GM18873 (cell line): Measurements from ENCODE around the gene VASP.

Experiments
- ATAC-seq: cut with Tn5 transposase; IDR thresholded peaks from one replicate; pipeline ENCODE4 v1.9.1; 2021; ENCODE audit warnings: mild to moderate bottlenecking, moderate library complexity, moderate number of reproducible peaks; ENCODE audit not compliant: unreplicated experiment, low FRiP score

VASP gene

GRCh38 chr19:45512881-45513483, 5.7 kb downstream of the VASP start:
- ATAC-seq, result no peak

DNA sequence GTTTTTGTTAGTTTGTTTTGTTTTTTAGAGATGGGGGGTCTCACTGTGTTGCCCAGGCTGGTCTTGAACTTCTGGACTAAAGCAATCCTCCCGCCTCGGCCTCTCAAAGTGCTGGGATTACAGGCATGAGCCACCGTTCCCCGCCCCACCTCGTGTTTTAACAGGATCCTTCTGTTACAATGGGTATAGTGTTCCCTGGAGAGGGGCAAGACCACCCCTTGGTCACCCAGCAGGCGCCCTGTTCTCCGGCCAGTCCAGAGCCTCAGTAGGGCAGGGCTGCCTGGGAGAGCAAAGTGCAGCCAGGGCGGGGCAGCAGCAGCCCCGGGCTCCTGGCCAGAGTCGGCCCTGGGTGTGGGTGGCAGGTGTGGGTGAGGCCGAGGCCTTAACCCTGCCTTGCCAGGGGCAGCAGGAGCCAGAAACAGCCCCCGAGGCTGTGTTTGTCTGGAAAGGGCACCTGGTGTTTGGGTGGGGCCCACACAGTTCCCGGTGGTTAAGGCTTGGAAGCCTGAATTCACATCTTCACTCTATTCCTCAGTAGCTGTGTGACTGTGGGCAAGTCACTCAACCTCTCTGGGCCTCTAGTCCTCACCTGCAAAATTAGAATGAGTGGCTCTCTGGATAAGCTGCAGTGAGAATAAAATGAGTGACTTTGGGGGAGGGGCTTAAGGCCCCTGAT, 7.2 kb downstream of the VASP start:
- ATAC-seq, result no peak

GRCh38 chr19:45515081-45515624, 7.9 kb downstream of the VASP start:
- no peak for ATAC-seq

GRCh38 chr19:45515807-45516401, 8.6 kb downstream of the VASP start:
- ATAC-seq, result no peak

- no peak for ATAC-seq
Measured at GRCh38 chr19:45517238-45517637, 10.0 kb downstream of the VASP start.

- ATAC-seq, result no peak
Measured at GRCh38 chr19:45517641-45518468, 10.6 kb downstream of the VASP start.

GRCh38 chr19:45518469-45518826, 11.2 kb downstream of the VASP start:
- no peak for ATAC-seq

GRCh38 chr19:45522010-45522941, 15.0 kb downstream of the VASP start:
- no peak for ATAC-seq

DNA sequence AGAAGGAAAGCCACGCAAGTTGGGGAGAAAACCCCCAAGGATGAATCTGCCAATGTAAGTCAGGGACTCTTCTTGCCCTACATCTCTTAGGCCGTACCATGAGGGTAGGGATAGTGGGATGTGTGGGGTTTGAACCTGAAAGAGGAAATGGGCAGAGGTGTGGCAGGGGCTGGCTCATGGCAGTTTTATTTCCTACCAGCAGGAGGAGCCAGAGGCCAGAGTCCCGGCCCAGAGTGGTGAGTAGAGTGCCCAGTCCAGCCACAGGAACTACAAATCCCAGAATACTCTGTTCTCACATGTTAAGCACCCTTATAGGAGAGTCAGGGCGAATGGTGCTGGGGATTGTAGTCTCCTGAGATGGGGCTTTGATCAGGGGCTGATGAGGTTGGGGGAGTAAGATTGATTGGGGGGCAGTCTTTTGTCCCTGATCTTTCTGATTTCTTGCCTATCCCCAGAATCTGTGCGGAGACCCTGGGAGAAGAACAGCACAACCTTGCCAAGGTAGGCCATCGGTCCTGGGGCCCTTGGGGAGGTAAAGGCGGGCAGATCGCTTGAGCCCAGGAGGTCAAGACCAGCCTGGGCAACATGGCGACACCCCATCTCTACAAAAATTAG, 16.5 kb downstream of the VASP start:
- no peak for ATAC-seq

DNA sequence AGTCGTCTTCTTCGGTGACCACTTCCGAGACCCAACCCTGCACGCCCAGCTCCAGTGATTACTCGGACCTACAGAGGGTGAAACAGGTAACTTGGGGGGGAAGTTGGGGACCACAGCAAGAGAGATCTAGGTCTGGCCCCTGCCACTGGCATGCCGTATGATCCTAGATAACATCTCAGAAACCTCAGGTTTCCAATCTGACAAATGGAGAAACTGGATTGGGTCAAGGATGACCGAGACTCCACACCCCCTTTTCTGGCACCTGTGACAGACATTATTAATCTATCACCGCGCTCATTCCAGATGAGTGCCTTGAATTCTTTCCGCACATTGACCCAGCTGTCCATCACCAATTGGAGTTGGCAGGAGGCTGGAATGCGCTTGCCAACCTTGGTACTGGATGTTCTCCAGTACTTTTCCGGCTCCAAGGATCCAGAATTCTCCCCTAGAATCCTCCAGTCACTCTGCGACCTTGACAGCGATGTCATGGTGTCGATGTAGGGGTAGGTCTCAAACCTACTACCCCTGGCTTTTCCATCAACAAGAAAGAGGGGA, 17.4 kb downstream of the VASP start:
- ATAC-seq, result no peak

GRCh38 chr19:45526143-45526542, 18.9 kb downstream of the VASP start:
- ATAC-seq, result no peak

- ATAC-seq, result no peak
Measured at GRCh38 chr19:45526971-45527370, 19.7 kb downstream of the VASP start.

GRCh38 chr19:45527731-45528130, 20.5 kb downstream of the VASP start:
- ATAC-seq, result no peak

DNA sequence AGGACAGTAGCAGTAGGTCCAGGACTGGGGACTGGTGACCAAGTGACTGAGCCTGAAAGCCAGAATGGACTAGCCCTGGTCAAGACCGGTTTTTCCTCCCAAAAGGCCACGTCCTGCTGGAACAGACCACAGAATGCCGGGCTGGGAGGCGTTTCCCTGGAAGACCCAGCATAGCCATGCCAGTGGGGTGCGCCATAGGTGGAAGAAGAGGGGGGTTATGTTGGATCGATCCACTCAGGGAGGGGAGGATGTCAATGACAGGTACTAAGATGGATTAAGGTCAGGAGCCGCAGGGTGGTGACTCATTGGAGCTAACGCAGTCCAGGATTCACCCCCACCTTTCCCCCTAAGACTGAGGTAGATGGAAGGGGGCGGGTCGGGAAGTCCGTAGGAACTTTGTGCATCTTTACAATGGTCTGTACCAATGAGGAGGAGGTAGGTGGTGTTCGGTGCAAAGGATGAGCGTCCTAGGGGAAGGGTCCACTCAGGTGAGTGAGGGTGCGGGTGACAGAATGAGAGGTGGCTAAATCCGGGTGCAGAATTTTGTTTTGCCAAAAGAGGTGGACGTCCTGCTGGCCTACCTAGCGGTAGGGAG, 21.0 kb downstream of the VASP start:
- no peak for ATAC-seq

DNA sequence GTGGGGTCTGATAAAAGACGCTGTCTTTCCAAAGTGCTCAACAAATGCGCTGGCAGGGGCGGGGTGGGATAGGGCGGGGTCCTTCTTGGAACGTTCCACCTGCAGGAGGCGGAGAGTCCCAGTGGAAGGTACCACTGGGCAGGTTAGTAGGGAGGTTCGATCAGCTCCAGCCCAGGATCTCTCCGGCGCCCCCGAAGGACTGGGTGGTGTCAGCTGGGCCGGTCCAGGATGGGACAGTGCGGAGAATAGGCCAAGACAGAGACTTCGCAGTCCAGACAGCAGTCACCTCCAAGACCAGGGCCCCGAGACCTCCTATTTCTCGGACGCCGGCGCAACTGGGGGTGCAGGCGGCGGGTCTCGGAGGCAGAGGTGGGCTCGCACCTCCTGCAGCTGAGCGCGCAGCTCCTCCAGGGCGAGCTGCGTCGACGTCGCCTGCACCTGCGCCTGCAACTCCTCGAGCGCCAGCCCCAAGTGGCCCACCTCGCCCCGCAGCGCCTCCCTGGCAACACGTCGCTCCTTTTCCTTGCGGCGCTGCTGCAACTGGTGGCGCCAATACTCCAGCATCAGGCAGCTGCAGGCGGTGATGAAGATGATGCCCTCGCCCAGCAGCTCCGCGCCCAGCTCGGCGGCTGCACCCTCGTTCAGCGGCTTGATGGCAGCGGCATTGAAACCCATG, 21.6 kb downstream of the VASP start:
- no peak for ATAC-seq

- no peak for ATAC-seq
Measured at GRCh38 chr19:45529420-45529785, 22.1 kb downstream of the VASP start.

- no peak for ATAC-seq
Measured at GRCh38 chr19:45531349-45531748, 24.1 kb downstream of the VASP start.

DNA sequence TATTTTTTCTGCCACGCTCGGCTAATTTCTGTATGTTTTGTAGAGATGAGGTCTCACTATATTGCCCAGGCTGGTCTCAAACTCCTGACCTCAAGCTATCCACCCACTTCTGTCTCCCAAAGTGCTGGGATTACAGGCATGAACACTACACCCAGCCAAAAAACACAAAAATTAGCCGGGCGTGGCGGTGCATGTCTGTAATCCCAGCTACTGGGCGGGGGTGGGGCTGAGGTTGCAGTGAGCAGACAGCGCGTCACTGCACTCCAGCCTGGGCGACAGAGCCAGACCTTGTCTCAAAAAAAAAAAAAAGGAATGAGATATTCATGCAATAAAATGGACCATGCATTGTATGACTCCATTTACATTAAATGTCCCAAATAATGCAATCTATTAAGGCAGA, 32.2 kb downstream of the VASP start:
- ATAC-seq, result no peak
